Measurements from ENCODE around the gene MAPT.
"Not testable (repeated sequence)": the region's sequence is repeated elsewhere in the genome, so short reads cannot be mapped to it uniquely, and the experiment has no call there.

MAPT gene

GRCh38 chr17:45850011-45850410, 44.3 kb upstream of the MAPT start:
- FAIRE-seq (no peak), DNase-seq (ENCODE audit: insufficient read length) (no peak)
- TF ChIP-seq TAF1 (IDR thresholded peaks at IDR 0.05; ENCODE audit: borderline replicate concordance, low read depth, low read length): no peak
- no peak for TF ChIP-seq POLR2AphosphoS5 (IDR thresholded peaks at IDR 0.05; ENCODE audit: low read depth, low read length)
- TF ChIP-seq POLR2A (IDR thresholded peaks at IDR 0.05; ENCODE audit: low read depth, low read length): no peak

GRCh38 chr17:45850468-45850867, 43.9 kb upstream of the MAPT start:
- no peak for DNase-seq (ENCODE audit: insufficient read length)
- TF ChIP-seq TAF1 (IDR thresholded peaks at IDR 0.05; ENCODE audit: borderline replicate concordance, low read depth, low read length): no peak
- TF ChIP-seq POLR2A (IDR thresholded peaks at IDR 0.05; ENCODE audit: low read depth, low read length): no peak
- TF ChIP-seq POLR2AphosphoS5 (IDR thresholded peaks at IDR 0.05; ENCODE audit: low read depth, low read length): no peak
- no peak for FAIRE-seq

GRCh38 chr17:45851022-45851421, 43.3 kb upstream of the MAPT start:
- DNase-seq (ENCODE audit: insufficient read length): no peak
- TF ChIP-seq TAF1 (IDR thresholded peaks at IDR 0.05; ENCODE audit: borderline replicate concordance, low read depth, low read length) (no peak), POLR2AphosphoS5 (IDR thresholded peaks at IDR 0.05; ENCODE audit: low read depth, low read length) (no peak), POLR2A (IDR thresholded peaks at IDR 0.05; ENCODE audit: low read depth, low read length) (no peak)
- FAIRE-seq: no peak

- DNase-seq (ENCODE audit: insufficient read length) (no peak), FAIRE-seq (no peak)
- TF ChIP-seq POLR2A (IDR thresholded peaks at IDR 0.05; ENCODE audit: low read depth, low read length): no peak
- no peak for TF ChIP-seq TAF1 (IDR thresholded peaks at IDR 0.05; ENCODE audit: borderline replicate concordance, low read depth, low read length)
- TF ChIP-seq POLR2AphosphoS5 (IDR thresholded peaks at IDR 0.05; ENCODE audit: low read depth, low read length): no peak
These were observed 42.9 kb upstream of the MAPT start for GRCh38 chr17:45851464-45851863.

GRCh38 chr17:45851873-45852272, 42.5 kb upstream of the MAPT start:
- FAIRE-seq (no peak), DNase-seq (ENCODE audit: insufficient read length) (no peak)
- TF ChIP-seq TAF1 (IDR thresholded peaks at IDR 0.05; ENCODE audit: borderline replicate concordance, low read depth, low read length): no peak
- no peak for TF ChIP-seq POLR2A (IDR thresholded peaks at IDR 0.05; ENCODE audit: low read depth, low read length)
- no peak for TF ChIP-seq POLR2AphosphoS5 (IDR thresholded peaks at IDR 0.05; ENCODE audit: low read depth, low read length)

- TF ChIP-seq POLR2AphosphoS5 (IDR thresholded peaks at IDR 0.05; ENCODE audit: low read depth, low read length) (no peak), POLR2A (IDR thresholded peaks at IDR 0.05; ENCODE audit: low read depth, low read length) (no peak), TAF1 (IDR thresholded peaks at IDR 0.05; ENCODE audit: borderline replicate concordance, low read depth, low read length) (no peak)
- DNase-seq (ENCODE audit: insufficient read length) (no peak), FAIRE-seq (peak; percentile 64)
These were observed 41.6 kb upstream of the MAPT start for GRCh38 chr17:45852535-45853297.

GRCh38 chr17:45854209-45854608, 40.1 kb upstream of the MAPT start:
- FAIRE-seq: no peak
- TF ChIP-seq POLR2AphosphoS5 (IDR thresholded peaks at IDR 0.05; ENCODE audit: low read depth, low read length) (no peak), TAF1 (IDR thresholded peaks at IDR 0.05; ENCODE audit: borderline replicate concordance, low read depth, low read length) (no peak), POLR2A (IDR thresholded peaks at IDR 0.05; ENCODE audit: low read depth, low read length) (no peak)
- DNase-seq (ENCODE audit: insufficient read length): no peak

GRCh38 chr17:45855691-45856336, 38.5 kb upstream of the MAPT start:
- DNase-seq (ENCODE audit: insufficient read length): no peak
- no peak for FAIRE-seq
- no peak for TF ChIP-seq POLR2A (IDR thresholded peaks at IDR 0.05; ENCODE audit: low read depth, low read length)
- TF ChIP-seq TAF1 (IDR thresholded peaks at IDR 0.05; ENCODE audit: borderline replicate concordance, low read depth, low read length): no peak

- TF ChIP-seq POLR2A (IDR thresholded peaks at IDR 0.05; ENCODE audit: low read depth, low read length): no peak
- no peak for TF ChIP-seq POLR2AphosphoS5 (IDR thresholded peaks at IDR 0.05; ENCODE audit: low read depth, low read length)
- no peak for FAIRE-seq
- no peak for DNase-seq (ENCODE audit: insufficient read length)
These were observed 36.2 kb upstream of the MAPT start for GRCh38 chr17:45857977-45858708.

- FAIRE-seq (no peak), DNase-seq (ENCODE audit: insufficient read length) (no peak)
- TF ChIP-seq POLR2AphosphoS5 (IDR thresholded peaks at IDR 0.05; ENCODE audit: low read depth, low read length) (no peak), POLR2A (IDR thresholded peaks at IDR 0.05; ENCODE audit: low read depth, low read length) (no peak), TAF1 (IDR thresholded peaks at IDR 0.05; ENCODE audit: borderline replicate concordance, low read depth, low read length) (no peak)
These were observed 33.2 kb upstream of the MAPT start for GRCh38 chr17:45861165-45861564.

- FAIRE-seq; DNase-seq (ENCODE audit: insufficient read length): not testable (repeated sequence)
These were observed 32.2 kb upstream of the MAPT start for GRCh38 chr17:45862127-45862526.
